HG02852 (cell line): ENCODE data around the gene POLA1.

Experiments used
- ATAC-seq: cut with Tn5 transposase; IDR thresholded peaks from one replicate; pipeline ENCODE4 v1.9.1; 2021; ENCODE audit warnings: mild to moderate bottlenecking, moderate library complexity; ENCODE audit not compliant: unreplicated experiment

POLA1 gene

DNA sequence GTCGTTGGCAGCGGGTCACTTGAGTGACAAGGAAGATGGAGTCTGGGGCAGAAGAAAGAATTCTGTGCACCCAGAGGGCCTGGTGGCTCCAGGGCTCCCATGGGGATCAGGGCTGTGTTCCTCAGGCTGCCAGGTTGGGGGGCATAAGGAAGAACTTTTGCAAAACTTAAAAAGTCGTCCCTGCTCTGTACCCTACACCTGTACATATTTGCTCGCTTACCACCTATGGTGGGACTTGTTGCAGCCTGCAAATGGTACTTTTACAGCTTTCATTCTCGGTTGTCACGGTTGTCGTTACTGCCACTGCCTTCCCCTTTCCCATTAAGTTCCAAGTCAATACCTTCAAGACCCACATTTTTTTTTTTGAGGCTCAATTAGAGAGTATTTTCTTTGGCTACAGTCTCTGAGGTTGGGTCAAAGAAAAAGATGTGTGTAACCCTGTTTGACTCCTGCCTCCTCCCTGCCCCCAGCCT is 312.9 kb downstream of the POLA1 start:
- no peak for ATAC-seq

DNA sequence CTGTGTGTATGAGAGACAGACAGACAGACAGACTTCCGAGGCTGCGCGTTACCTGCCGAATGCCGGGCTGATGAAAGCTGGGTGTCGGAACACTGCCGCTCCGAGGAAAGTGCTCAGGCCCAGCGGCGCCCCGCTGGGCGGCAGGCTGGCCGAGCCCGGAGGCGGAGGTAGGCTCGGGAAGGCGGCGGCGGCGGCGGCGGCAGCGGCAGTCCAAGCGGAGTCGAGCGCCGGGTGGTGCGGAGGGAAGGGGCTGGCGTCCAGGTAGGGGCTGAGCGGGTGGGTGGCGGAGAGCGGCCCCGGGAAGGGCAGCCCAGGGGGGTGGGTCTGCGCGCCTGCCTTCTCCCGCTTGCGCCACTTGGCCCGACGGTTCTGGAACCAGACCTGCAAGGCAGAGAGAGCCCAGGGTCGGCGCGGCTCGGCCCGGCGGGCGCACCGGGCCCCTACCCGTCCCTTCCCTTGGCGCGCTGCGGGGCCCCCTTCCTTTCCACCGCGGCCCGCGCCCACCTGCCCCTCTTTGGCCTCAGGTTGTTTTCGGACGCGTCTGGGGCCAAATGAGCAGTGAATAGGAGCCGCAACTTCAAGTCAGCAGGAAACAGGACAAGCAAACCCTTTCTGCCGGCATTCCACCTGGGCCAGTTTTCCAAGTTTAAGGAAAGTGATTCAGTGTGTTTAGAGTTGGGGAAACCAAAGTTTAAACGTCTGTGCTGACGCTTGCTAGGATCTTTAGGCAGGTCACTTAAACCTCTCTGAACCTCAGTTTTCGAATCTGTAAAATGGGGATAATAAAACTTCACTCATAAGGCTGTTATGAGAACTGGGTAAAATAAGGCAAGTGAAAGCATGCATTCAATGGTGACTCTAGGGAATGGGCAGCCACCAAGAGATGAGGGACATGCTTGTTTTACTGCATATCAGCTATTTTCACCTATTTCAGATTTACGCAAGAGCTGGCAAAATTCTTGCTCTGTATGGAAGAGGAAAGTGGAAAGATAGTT is 313.6 kb downstream of the POLA1 start:
- no peak for ATAC-seq

- no peak for ATAC-seq
Observed at GRCh38 chrX:25009407-25009806, 315.7 kb downstream of the POLA1 start.

- ATAC-seq: no peak
Observed at GRCh38 chrX:25010784-25011588, 317.3 kb downstream of the POLA1 start.

GRCh38 chrX:25011589-25012432 is 318.1 kb downstream of the POLA1 start:
- ATAC-seq: no peak

DNA sequence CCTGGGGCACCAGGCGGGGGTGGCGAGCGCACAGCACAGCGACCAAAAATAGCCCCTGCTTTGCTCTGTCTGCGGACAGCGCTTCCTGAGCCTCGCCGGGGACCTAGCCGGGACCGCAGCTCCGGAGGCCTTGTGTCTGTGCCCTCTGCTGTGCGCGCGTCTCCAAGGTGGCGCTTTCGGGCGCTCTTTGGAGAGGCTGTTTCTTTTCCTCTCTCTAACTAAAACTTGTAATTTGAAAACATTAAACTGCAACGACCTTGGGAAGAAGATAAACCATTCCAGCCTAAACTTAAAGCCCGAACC is 318.7 kb downstream of the POLA1 start:
- no peak for ATAC-seq

DNA sequence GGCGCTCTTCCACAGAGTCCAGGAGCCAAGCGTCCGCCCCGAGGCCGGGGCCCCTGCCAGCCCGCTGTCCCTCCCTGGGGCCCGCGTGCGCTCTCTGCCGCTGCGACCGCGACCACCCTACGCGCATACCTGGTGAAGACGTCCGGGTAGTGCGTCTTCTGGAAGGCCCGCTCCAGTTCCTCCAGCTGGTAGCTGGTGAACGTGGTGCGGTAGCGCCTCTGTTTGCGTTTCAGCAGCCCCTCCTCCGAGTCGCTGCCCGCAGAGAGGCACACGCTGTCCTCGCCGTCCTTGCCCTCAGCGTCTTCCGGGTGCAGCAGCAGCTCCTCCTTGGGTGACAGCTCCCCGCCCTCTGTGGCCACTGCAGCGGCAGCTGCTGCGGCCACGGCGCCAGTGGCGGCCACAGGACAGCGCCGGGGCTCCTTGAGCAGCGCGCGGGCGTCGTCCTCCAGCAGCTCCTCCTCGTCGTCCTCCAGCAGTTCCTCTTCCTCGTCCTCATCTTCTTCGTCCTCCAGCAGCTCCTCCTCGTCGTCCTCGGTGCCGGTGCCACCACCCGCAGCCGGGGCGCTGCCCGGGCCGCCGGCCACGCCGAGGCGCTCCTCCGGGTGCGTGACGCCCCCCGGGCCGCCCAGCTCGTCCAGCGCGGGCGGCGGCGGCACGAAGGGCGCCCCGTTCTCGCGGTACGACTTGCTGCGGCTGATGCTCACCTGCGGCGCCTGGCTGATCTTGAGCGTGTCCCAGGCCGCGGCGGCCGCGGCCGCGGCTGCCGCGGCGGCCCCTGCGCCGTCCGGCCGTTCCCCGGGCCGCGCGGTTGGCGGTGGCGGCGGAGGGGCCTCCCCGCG is 319.3 kb downstream of the POLA1 start:
- no peak for ATAC-seq

GRCh38 chrX:25013632-25014365 is 320.1 kb downstream of the POLA1 start:
- no peak for ATAC-seq

DNA sequence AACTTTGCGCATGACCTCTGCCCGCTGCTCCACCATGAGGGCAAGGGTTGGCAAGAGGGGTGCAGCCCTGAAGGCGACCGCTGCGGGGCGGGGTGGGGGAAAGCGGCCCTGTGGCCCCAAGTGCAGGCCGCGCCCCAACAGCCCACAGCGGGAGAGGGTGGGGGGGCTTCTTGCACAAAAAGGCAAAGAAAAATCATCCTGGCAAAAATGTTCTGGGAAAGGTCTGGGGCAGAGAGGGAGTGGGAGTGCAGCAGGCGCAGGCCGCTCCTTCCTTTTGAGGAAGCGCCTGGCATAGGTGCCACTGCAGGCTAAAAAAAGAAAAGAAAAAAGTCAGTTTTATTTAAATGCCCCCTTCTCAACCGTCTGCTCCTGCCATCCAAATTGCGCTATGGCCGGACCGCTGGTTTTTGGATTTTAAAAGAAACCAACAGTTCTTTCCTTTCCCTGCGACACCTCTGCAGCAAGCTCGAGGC is 320.7 kb downstream of the POLA1 start:
- no peak for ATAC-seq

DNA sequence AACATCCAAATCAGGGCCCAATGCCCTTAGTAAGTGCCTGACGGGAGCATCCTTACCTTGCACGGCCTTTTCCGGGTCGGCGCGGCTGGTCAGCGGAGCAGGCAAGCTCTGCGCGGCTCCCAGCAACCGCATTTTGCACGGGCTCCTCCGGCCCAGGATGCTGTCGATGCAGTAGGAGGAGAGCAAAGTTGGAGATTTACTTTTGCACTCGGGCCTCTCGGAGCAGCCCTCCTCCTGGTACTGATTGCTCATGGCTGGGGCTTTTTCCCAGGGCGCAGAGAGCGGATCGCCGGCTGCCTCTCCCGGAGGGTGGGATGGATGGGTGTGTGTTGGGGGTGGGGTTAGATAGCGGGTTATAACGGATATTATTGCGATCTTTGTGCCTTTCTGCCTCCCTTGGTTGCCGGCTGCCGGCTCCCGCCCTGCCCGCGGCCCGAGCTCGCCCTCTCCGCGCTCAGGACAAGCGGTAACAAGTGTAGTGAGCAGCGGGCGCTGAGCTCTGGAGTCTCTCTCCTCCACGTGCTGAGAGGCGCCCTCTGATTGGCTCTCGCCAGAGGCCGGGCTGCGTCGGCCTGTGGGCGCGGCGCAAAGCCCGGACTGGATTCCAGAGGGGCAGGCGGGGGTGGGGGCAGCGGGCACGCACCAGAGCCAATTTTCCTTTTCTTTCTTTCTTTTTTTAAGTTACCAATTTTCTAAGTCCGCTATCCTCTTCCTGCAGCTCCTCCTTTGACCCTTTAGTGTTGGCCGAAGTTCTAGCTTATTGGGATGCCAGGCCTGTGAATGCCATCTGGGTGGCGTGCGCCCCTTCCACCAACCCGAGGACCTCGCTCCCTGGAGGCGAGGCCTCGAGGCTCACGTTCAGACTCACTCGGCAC is 322.0 kb downstream of the POLA1 start, which contains the start of gene ARX:
TSS of gene ARX (minus strand) at position 480 of the 875 bp plus-strand sequence. CDS start at position 252, 228 bp downstream.
- peak; percentile 43 for ATAC-seq

DNA sequence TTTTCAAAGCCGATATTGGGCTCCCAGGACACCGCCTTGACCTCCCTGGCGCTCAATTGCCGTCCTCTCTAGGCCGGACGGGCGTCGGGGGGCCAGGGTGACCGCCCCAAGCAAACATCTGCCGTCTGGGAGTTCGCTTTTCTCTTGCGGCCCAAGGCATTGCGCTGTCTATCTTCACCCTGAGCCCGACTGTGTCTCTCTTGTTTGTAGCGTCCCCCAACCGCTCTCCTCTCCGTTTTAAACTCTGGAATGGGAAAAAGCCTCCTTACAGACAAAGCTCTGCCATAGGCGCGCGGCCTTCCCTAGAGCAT is 322.6 kb downstream of the POLA1 start:
- no peak for ATAC-seq

GRCh38 chrX:25016938-25017598 is 323.4 kb downstream of the POLA1 start:
- ATAC-seq: no peak

DNA sequence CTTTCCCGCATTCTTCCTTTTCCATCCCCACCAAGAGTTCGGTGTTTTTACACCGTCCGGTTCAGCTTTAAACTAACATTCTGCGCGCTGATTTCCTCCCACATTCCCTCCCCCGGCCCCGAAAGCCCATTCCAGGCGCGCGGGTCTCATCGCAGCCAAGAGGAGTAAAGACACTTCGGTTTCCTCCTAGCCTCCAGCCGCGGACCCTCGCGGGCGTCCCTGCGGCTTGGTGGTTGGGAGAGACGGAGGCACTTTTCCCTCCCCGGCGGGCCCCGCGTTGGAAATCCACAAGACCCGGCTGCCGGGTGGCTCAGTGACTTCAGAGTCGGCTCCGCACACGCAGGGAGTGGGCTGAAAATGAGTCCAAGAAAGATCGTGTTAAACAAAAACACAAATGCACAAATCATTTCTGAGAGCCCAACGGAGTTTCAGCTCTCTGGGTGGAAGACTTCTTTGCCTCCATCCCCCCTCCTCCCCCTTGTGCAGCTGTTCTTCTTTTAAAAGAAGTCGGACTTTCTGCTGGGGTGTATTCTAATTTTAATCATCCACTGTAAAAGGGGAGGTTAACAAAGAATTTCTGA is 324.0 kb downstream of the POLA1 start:
- ATAC-seq: no peak

DNA sequence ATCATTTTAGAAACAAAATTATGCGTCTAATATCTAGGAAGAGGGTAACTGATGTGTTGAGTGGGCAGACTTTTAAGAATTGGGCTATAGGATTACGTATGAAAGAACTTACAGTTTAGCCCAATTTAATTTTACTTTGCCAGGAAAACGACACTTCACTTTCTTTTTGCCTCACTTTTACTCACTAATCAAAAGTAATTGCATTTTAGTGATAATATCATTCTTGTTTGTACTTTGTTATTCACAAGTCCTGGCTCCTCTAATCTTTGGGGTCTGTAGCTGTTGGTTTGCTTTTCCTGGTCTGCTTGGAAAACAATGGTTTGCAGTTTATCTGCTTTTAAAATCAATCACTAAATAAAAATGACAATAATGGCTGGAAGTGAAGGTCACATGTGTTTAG is 325.0 kb downstream of the POLA1 start:
- ATAC-seq: no peak

DNA sequence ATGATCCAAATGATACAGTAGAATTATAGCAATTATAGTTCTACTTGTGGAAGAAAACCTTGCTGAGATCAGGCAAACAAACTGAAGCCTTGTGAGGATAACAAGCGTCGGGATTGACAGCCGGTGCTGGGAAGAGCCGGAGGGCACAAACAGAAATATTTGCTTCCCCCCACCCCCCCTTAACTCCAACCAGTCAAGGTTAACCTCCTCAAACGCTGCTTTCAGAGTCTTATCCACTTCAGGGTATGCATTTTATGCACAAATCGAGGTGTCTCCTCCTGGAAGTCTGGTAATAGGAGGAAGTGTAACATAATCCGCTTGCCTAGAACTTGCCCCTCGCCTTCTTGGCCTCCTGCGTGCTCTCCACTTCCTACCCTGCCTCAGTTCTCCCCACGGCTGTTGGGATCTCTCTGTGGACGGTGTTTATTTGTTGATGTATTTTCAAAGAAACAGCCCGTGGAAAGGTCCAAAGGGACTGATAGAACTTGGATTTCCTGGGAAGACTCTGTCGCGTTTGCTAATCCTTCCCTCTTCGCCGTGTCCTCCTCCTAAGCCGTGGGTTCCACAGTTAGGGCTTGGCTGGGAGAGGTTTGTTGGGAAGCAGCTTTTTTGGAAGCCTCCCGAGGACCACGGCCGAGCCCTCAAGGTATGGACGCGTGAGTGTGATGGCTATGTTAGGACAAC is 326.1 kb downstream of the POLA1 start:
- no peak for ATAC-seq

DNA sequence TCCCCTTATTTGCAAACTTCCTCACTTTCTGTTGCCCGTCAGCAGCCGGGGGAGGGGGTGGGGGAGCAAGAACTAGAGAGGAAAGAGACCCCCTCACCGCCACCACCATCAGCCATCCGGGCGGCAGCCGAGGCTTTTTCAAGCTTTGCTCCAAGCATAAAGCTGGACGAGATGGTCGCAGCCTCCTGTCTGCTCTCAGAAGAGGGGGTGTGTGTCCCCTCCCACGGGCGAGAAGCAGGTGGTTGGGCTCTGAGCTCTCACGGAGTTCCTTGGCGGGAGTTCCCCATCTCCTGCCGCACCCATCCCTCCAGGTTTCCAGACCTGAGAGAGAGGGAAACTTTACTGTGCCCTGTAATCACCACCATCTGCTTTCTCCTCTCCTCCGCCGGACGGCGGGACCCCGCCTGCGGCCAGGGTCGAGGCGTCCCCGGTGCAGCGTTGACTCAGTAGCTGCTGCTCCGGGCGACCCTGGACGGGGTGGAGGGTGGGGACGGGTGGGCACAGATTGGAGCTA is 326.7 kb downstream of the POLA1 start:
- peak; percentile 31 for ATAC-seq
